ENCODE results near the gene LILRB3.

DNA sequence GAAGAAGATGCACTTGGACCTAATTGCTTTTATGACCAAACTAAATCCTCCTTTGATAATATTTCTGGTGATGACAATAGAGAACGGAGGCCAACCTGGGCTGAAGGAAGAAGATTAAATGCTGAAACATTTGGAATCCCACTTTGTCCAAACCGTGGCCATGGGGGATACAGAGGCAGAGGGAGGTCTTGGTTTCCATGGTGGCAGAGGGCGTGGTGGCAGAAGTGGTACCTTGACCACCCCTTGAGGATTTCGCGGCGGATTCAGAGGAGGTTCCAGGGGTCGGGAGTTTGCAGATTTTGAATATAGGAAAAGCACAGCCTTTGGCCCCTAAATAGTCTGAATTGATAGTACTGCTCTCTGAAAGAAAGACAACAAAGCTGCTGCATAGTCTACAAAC, 7.2 kb upstream of the LILRB3 start:
- no peak for TF ChIP-seq CTCF (IDR thresholded peaks at IDR 0.05)
- TF ChIP-seq POLR2A (IDR thresholded peaks at IDR 0.05), result no peak

Data from body of pancreas (tissue), 4 donors.